ENCODE data around the gene ZFYVE9. TPM values are rescaled to one million over a fixed set of nuclear protein-coding genes. Genes with fewer than 3 reads are reported as not detected.

ZFYVE9 gene
- total RNA-seq, 1 experiment from 2014 or later = 14.2 TPM

GRCh38 chr1:52112489-52112888, 29.4 kb upstream of the ZFYVE9 start:
- ChIA-PET POLR2A (no interaction called here), CTCF (no interaction called here), RAD21 (ENCODE audit: low non-redundant PET in 1 of 2, low total read pairs in 2 of 2, uncharacterized antibody in 2 of 2, unreplicated experiment in 2 of 2) (no interaction called here)
- TF ChIP-seq ZBTB33 (IDR thresholded peaks at IDR 0.05; ENCODE audit: extremely low read depth, insufficient replicate concordance, low read length) (no peak), ZNF274 (IDR thresholded peaks at IDR 0.05; ENCODE audit: low read depth, low read length) (no peak), SIN3A (IDR thresholded peaks at IDR 0.05; ENCODE audit: low read depth) (no peak), EZH2phosphoT487 (IDR thresholded peaks at IDR 0.05; ENCODE audit: borderline replicate concordance) (no peak), JUND (IDR thresholded peaks at IDR 0.05) (no peak), REST (IDR thresholded peaks at IDR 0.05; ENCODE audit: low read depth) (no peak), ELF1 (IDR thresholded peaks at IDR 0.05; ENCODE audit: borderline replicate concordance, low read depth) (no peak), ZFX (IDR thresholded peaks at IDR 0.05) (no peak), SP1 (IDR thresholded peaks at IDR 0.05; ENCODE audit: low read depth) (no peak), YY1 (IDR thresholded peaks at IDR 0.05; ENCODE audit: extremely low read depth, insufficient replicate concordance, low read depth, low read length) (no peak), POLR2A (IDR thresholded peaks at IDR 0.05; ENCODE audit: borderline replicate concordance, extremely low read depth, insufficient read depth, insufficient read length) (no peak), SRF (IDR thresholded peaks at IDR 0.05; ENCODE audit: low read depth) (no peak), FOSL1 (IDR thresholded peaks at IDR 0.05; ENCODE audit: low read depth) (no peak), CBX3 (IDR thresholded peaks at IDR 0.05; ENCODE audit: low read depth) (no peak), EGR1 (IDR thresholded peaks at IDR 0.05; ENCODE audit: low read depth) (no peak)
- H3K79me2 ChIP-seq (ENCODE audit: insufficient read depth, low read length) = no peaks in the 10 kb centered on the region
- H3K4me2 ChIP-seq (ENCODE audit: low read length) = no peak overlapping the region
- H3K4me3 ChIP-seq (replicated peaks in 1 of 2; ENCODE audit: low read depth in 1 of 2, low read length in 2 of 2) = no peak overlapping the region
- BruUV-seq (replicated peaks) = no TSS peak
- H3K27me3 ChIP-seq (ENCODE audit: insufficient read depth, low read length) = no peaks in the 10 kb centered on the region
- H3K9me3 ChIP-seq (ENCODE audit: control insufficient read depth in 1 of 2, insufficient read depth in 1 of 2, low read depth in 1 of 2, low read length in 2 of 2) = no peaks in the 10 kb centered on the region
- no peak overlapping the region for H3K9ac ChIP-seq (ENCODE audit: low read length)
- no peak overlapping the region for H2AFZ ChIP-seq (ENCODE audit: low read depth, low read length, poor library complexity, severe bottlenecking)
- no peaks in the 10 kb centered on the region for H4K20me1 ChIP-seq (ENCODE audit: insufficient read depth)
- no peaks in the 10 kb centered on the region for H3K36me3 ChIP-seq (ENCODE audit: control insufficient read depth in 1 of 2, insufficient read depth in 2 of 2, low read length in 2 of 2)
- ATAC-seq = no peak
- H3K4me1 ChIP-seq (ENCODE audit: control insufficient read depth in 1 of 2, insufficient read depth in 2 of 2, low read length in 2 of 2) = no peaks in the 10 kb centered on the region
- intact Hi-C loops (cut with micrococcal nuclease) = no loop called here
- no peak overlapping the region for H3K27ac ChIP-seq (ENCODE audit: low read depth, low read length)
- H3K9me2 ChIP-seq (ENCODE audit: insufficient read depth) = no peaks in the 10 kb centered on the region
- DNase-seq (ENCODE audit: low read depth, low spot score) = no peak

Measured in HCT116 (cell line).